Neural progenitor cell (in vitro differentiated cells): ENCODE data around the gene KAT2B.

Source experiments
- EZH2 ChIP-seq: fragments of 200-600 bp; sonication (generic); IDR thresholded peaks from 2 replicates; pipeline ENCODE4 v1.6.1; 2017; ENCODE audit warnings: antibody characterized with exemption, mild to moderate bottlenecking, moderate library complexity
- EZH2phosphoT487 ChIP-seq: fragments of 200-600 bp; sonication (generic); IDR thresholded peaks from 2 replicates; pipeline ENCODE4 v1.6.1; 2017; ENCODE audit warnings: antibody characterized with exemption
- TF ChIP-seq, protein P1 (sequence below): fragments of 200-600 bp; sonication (generic); IDR thresholded peaks from 2 replicates; pipeline ENCODE4 v1.5.1; 2017; ENCODE audit warnings: antibody characterized with exemption, mild to moderate bottlenecking

- no peak for TF ChIP-seq EZH2
- TF ChIP-seq, protein P1, sequence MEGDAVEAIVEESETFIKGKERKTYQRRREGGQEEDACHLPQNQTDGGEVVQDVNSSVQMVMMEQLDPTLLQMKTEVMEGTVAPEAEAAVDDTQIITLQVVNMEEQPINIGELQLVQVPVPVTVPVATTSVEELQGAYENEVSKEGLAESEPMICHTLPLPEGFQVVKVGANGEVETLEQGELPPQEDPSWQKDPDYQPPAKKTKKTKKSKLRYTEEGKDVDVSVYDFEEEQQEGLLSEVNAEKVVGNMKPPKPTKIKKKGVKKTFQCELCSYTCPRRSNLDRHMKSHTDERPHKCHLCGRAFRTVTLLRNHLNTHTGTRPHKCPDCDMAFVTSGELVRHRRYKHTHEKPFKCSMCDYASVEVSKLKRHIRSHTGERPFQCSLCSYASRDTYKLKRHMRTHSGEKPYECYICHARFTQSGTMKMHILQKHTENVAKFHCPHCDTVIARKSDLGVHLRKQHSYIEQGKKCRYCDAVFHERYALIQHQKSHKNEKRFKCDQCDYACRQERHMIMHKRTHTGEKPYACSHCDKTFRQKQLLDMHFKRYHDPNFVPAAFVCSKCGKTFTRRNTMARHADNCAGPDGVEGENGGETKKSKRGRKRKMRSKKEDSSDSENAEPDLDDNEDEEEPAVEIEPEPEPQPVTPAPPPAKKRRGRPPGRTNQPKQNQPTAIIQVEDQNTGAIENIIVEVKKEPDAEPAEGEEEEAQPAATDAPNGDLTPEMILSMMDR: no peak
- TF ChIP-seq EZH2phosphoT487: no peak
Measured at GRCh38 chr3:20161714-20162113, 121.5 kb downstream of the KAT2B start.
